HepG2 (cell line): ENCODE results near the gene MMP17. TPM values are rescaled to one million over a fixed set of nuclear protein-coding genes. Genes with fewer than 3 reads are reported as not detected.

Experiments used
- BRCA1 ChIP-seq: sonication (generic); formaldehyde crosslinking; IDR thresholded peaks from 2 replicates; pipeline ENCODE4 v1.4.0; 2020; ENCODE audit warnings: missing genetic modification reagents
- ERF ChIP-seq: IDR thresholded peaks from 2 replicates; pipeline ENCODE4 v1.6.1; 2018; ENCODE audit warnings: missing biosample characterization, missing genetic modification reagents
- HDAC6 ChIP-seq: fragments of 200-600 bp; sonication (generic); IDR thresholded peaks from 2 replicates; pipeline ENCODE4 v1.7.0; 2017; ENCODE audit warnings: mild to moderate bottlenecking, antibody characterized with exemption, low read length, low read depth
- HNRNPUL1 ChIP-seq: fragments of 200-400 bp; formaldehyde crosslinking; IDR thresholded peaks from 2 replicates; pipeline ENCODE4 v1.6.1; 2017; ENCODE audit warnings: low read depth, mild to moderate bottlenecking, low read length, moderate library complexity
- IRF2 ChIP-seq: IDR thresholded peaks from 2 replicates; pipeline ENCODE4 v1.6.1; 2018; ENCODE audit warnings: missing genetic modification reagents, missing compliant biosample characterization
- KAT8 ChIP-seq: IDR thresholded peaks from 2 replicates; pipeline ENCODE4 v1.6.1; 2016; ENCODE audit warnings: missing genetic modification reagents, missing compliant biosample characterization
- MED1 ChIP-seq: sonication (generic); formaldehyde crosslinking; IDR thresholded peaks from 2 replicates; pipeline ENCODE4 v1.4.0; 2020; ENCODE audit warnings: missing genetic modification reagents
- NFE2 ChIP-seq: sonication (generic); formaldehyde crosslinking; IDR thresholded peaks from 2 replicates; pipeline ENCODE4 v1.4.0; 2020; ENCODE audit warnings: missing genetic modification reagents
- PHF21A ChIP-seq: sonication (generic); formaldehyde crosslinking; IDR thresholded peaks from 2 replicates; pipeline ENCODE4 v1.5.0; 2020; ENCODE audit warnings: mild to moderate bottlenecking, missing genetic modification reagents
- RELA ChIP-seq: sonication (generic); formaldehyde crosslinking; IDR thresholded peaks from 2 replicates; pipeline ENCODE4 v1.4.0; 2020; ENCODE audit warnings: missing genetic modification reagents
- RFX5 ChIP-seq: IDR thresholded peaks from 2 replicates; pipeline ENCODE4 v1.6.1; 2011; ENCODE audit warnings: low read depth, low read length, improper control_type of control experiment
- STAG1 ChIP-seq: sonication (generic); formaldehyde crosslinking; IDR thresholded peaks from 2 replicates; pipeline ENCODE4 v1.4.0; 2020; ENCODE audit warnings: missing genetic modification reagents
- THYN1 ChIP-seq: sonication (generic); formaldehyde crosslinking; IDR thresholded peaks from 2 replicates; pipeline ENCODE4 v1.8.1; 2023; ENCODE audit warnings: low read depth, mild to moderate bottlenecking, moderate library complexity, missing genetic modification reagents, borderline replicate concordance
- U2AF2 ChIP-seq: fragments of 200-400 bp; formaldehyde crosslinking; IDR thresholded peaks from 2 replicates; pipeline ENCODE4 v1.6.1; 2017; ENCODE audit warnings: low read depth, mild to moderate bottlenecking, low read length
- XBP1 ChIP-seq: sonication (generic); formaldehyde crosslinking; IDR thresholded peaks from 2 replicates; pipeline ENCODE4 v1.5.0; 2020; ENCODE audit warnings: missing genetic modification reagents
- ZNF121 ChIP-seq: sonication (generic); formaldehyde crosslinking; IDR thresholded peaks from 2 replicates; pipeline ENCODE4 v1.5.0; 2020; ENCODE audit warnings: mild to moderate bottlenecking, missing genetic modification reagents
- ZNF292 ChIP-seq: sonication (generic); formaldehyde crosslinking; IDR thresholded peaks from 2 replicates; pipeline ENCODE4 v1.8.1; 2022; ENCODE audit warnings: mild to moderate bottlenecking, low read depth, missing genetic modification reagents, borderline replicate concordance
- ZNF7 ChIP-seq: IDR thresholded peaks from 2 replicates; pipeline ENCODE4 v1.6.1; 2016; ENCODE audit warnings: missing biosample characterization, missing genetic modification reagents
- ZNF713 ChIP-seq: sonication (generic); formaldehyde crosslinking; IDR thresholded peaks from 2 replicates; pipeline ENCODE4 v1.4.0; 2020; ENCODE audit warnings: mild to moderate bottlenecking, missing genetic modification reagents
- ZNF768 ChIP-seq: sonication (generic); formaldehyde crosslinking; IDR thresholded peaks from 2 replicates; pipeline ENCODE4 v1.4.0; 2020; ENCODE audit warnings: missing genetic modification reagents
- ZNF782 ChIP-seq: sonication (generic); formaldehyde crosslinking; IDR thresholded peaks from 2 replicates; pipeline ENCODE4 v1.4.0; 2020; ENCODE audit warnings: missing genetic modification reagents, mild to moderate bottlenecking, borderline replicate concordance
- ZNF790 ChIP-seq: sonication (generic); formaldehyde crosslinking; IDR thresholded peaks from 2 replicates; pipeline ENCODE4 v1.8.0; 2022; ENCODE audit warnings: missing genetic modification reagents, mild to moderate bottlenecking, borderline replicate concordance
- ZSCAN21 ChIP-seq: sonication (generic); formaldehyde crosslinking; IDR thresholded peaks from 2 replicates; pipeline ENCODE4 v1.8.0; 2022; ENCODE audit warnings: mild to moderate bottlenecking, missing genetic modification reagents, moderate library complexity, borderline replicate concordance
- polyA plus RNA-seq, 8 experiments: library from polyadenylated mRNA; depleted of rRNA in 3 of 8; stranded (reverse) in 7 of 8; unstranded in 1 of 8; fragments of >200 nt; fragmentation: Illumina TruSeq in 4 of 8; extraction: Trizol in 4 of 8; gene quantifications; 2 replicates each; pipeline versions ENCODE4 v1.2.1 to v1.2.3, GENCODE V29; 2011 to 2016; ENCODE audit warnings: low read depth in 4 of 8, missing spikeins in 1 of 8, mixed read lengths in 1 of 8; ENCODE audit not compliant: insufficient read depth in 1 of 8
- total RNA-seq, 5 experiments: library from RNA; depleted of rRNA; stranded (reverse); fragments of >200 nt; fragmentation: Illumina TruSeq; extraction: Trizol; gene quantifications; 2 replicates each; pipeline ENCODE4 v1.2.3, GENCODE V29; 2016; ENCODE audit warnings: low read depth in 1 of 5
- TF ChIP-seq, protein P1 (sequence below): sonication (generic); formaldehyde crosslinking; IDR thresholded peaks from 2 replicates; pipeline ENCODE4 v1.9.0; 2021; ENCODE audit warnings: missing genetic modification reagents, mild to moderate bottlenecking, borderline replicate concordance
- TF ChIP-seq, protein P2 (sequence below): sonication (generic); formaldehyde crosslinking; IDR thresholded peaks from 2 replicates; pipeline ENCODE4 v1.4.0; 2020; ENCODE audit warnings: missing genetic modification reagents
- TF ChIP-seq, protein P3 (sequence below): sonication (generic); formaldehyde crosslinking; IDR thresholded peaks from 2 replicates; pipeline ENCODE4 v1.4.0; 2020; ENCODE audit warnings: missing genetic modification reagents

Gene MMP17
- total and polyA plus RNA-seq, 2 of the 13 experiments (the other 11 are each of a cell fraction or from before 2014, with no cell fraction given) = 0.55 to 0.80 TPM

DNA sequence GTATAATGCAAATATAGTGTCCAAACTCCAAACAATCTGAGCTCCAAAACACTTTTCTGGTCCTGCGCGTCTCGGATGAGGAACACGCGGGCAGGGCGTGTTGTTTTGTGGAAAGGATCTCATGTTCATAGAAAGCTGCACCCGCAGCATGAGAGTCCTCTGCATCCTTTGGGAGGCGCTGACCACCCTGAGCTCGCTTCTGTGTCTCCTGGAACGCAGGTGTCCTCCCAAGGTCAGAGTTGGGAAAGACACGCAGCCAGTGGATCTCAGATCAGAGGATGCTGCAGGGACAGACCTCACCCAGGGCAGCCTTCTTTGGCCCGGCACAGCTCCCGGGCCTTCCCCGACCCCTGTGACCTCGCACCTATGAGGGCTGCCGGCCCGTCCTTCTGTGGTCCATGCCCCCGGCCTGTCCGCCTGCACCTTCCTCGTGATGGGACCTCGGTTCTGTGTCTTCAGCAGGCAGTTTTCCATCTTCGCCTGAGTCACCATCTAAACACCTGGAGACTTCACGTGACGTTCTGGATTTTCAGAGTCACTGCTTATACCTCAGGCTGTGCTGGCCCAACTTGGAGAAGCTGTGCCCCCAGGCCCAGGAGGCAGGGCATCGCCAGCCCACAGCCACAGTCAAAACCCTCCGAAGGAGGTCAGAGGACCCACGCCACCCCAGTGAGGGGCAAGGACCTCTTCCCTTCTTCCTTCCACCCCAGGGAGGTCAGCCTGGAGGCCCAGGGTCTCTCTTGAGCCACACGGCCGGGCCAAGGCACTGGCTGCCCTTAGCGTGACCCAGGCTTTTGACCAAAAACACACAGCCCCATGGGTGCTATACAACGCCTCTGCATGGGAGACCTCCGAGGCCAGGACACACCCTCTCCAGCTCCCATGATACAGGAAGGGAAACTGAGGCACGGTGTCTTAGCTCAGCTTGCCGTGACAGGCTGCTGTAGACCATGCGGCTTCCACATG lies 25.9 kb downstream of the MMP17 start (continued):
- no peak for TF ChIP-seq RFX5
- TF ChIP-seq U2AF2 = no peak
- no peak for TF ChIP-seq RELA
- no peak for TF ChIP-seq ZNF713
- TF ChIP-seq THYN1 (CRISPR knock-in tag) = no peak
- no peak for TF ChIP-seq MED1 (CRISPR knock-in tag)
- TF ChIP-seq XBP1 (CRISPR knock-in tag) = no peak
- no peak for TF ChIP-seq ZNF7 (CRISPR knock-in tag)
- no peak for TF ChIP-seq IRF2 (CRISPR knock-in tag)
- no peak for TF ChIP-seq HDAC6
- TF ChIP-seq ERF (CRISPR knock-in tag) = no peak
- TF ChIP-seq ZNF121 (CRISPR knock-in tag) = 0 out of 2 replicates have a peak, but pooled peaks have one; percentile 41
- no peak for TF ChIP-seq BRCA1 (CRISPR knock-in tag)
- no peak for TF ChIP-seq ZNF292 (CRISPR knock-in tag)
- TF ChIP-seq, protein P1, sequence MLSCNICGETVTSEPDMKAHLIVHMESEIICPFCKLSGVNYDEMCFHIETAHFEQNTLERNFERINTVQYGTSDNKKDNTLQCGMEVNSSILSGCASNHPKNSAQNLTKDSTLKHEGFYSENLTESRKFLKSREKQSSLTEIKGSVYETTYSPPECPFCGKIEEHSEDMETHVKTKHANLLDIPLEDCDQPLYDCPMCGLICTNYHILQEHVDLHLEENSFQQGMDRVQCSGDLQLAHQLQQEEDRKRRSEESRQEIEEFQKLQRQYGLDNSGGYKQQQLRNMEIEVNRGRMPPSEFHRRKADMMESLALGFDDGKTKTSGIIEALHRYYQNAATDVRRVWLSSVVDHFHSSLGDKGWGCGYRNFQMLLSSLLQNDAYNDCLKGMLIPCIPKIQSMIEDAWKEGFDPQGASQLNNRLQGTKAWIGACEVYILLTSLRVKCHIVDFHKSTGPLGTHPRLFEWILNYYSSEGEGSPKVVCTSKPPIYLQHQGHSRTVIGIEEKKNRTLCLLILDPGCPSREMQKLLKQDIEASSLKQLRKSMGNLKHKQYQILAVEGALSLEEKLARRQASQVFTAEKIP = no peak
- TF ChIP-seq ZNF782 (CRISPR knock-in tag) = no peak
- TF ChIP-seq, protein P2, sequence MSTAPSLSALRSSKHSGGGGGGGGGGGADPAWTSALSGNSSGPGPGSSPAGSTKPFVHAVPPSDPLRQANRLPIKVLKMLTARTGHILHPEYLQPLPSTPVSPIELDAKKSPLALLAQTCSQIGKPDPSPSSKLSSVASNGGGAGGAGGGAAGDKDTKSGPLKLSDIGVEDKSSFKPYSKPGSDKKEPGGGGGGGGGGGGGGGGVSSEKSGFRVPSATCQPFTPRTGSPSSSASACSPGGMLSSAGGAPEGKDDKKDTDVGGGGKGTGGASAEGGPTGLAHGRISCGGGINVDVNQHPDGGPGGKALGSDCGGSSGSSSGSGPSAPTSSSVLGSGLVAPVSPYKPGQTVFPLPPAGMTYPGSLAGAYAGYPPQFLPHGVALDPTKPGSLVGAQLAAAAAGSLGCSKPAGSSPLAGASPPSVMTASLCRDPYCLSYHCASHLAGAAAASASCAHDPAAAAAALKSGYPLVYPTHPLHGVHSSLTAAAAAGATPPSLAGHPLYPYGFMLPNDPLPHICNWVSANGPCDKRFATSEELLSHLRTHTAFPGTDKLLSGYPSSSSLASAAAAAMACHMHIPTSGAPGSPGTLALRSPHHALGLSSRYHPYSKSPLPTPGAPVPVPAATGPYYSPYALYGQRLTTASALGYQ (CRISPR knock-in tag) = no peak
- peak; percentile 7; the same call in 1 of the 2 replicates for TF ChIP-seq ZSCAN21 (CRISPR knock-in tag)
- TF ChIP-seq HNRNPUL1 = no peak
- peak; percentile 37 for TF ChIP-seq STAG1 (CRISPR knock-in tag)
- TF ChIP-seq ZNF768 (CRISPR knock-in tag) = 0 out of 2 replicates have a peak, but pooled peaks have one; percentile 40
- TF ChIP-seq ZNF790 = no peak
- no peak for TF ChIP-seq NFE2 (CRISPR knock-in tag)
- no peak for TF ChIP-seq KAT8 (CRISPR knock-in tag)
- TF ChIP-seq, protein P3, sequence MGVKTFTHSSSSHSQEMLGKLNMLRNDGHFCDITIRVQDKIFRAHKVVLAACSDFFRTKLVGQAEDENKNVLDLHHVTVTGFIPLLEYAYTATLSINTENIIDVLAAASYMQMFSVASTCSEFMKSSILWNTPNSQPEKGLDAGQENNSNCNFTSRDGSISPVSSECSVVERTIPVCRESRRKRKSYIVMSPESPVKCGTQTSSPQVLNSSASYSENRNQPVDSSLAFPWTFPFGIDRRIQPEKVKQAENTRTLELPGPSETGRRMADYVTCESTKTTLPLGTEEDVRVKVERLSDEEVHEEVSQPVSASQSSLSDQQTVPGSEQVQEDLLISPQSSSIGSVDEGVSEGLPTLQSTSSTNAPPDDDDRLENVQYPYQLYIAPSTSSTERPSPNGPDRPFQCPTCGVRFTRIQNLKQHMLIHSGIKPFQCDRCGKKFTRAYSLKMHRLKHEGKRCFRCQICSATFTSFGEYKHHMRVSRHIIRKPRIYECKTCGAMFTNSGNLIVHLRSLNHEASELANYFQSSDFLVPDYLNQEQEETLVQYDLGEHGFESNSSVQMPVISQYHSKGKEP (CRISPR knock-in tag) = no peak
- TF ChIP-seq PHF21A (CRISPR knock-in tag) = no peak
